Measurements from ENCODE around the gene REEP3. TPM values are rescaled to one million over a fixed set of nuclear protein-coding genes. Genes with fewer than 3 reads are reported as not detected.
A peak's percentile ranks its signal among the peaks of the same experiment; 100 is the strongest.

REEP3 gene
- total and polyA plus RNA-seq, 2 of the 8 experiments (the other 6 are each of a cell fraction or from before 2014, with no cell fraction given): 5.8 to 31.5 TPM

DNA sequence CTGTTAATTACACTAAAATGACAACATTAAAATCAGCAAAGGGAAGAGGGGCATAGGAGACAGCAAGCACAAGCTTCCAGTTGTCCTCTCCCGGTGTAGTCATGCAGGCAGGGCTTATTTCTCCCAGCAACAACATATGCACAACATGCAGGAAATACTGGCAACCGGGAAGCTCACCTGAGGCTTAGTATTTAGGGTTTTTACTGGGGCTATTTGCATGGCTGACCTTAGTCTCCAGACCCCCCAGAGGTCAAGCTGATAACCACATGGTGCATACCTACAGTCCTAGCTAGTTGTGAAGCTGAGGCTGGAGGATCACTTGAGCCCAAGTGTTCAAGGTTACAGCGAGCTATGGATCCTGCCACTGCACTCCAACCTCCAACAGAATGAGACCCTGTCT is 42.6 kb upstream of the REEP3 start:
- CTCF ChIA-PET (ENCODE audit: partially characterized antibody): interaction anchor here (0.7 to 1.9 kb wide), 4 partner anchors 14 to 35 kb away, joined by 3 to 4 read pairs (median 4); no protein-coding TSS in a partner anchor
- Histone ChIP-seq H3K79me1 (ENCODE audit: low read depth, low read length) (no peaks in the 10 kb centered on the region), H4K8ac (ENCODE audit: extremely low read depth, insufficient read depth, low read length) (no peak overlapping the region), H3K23me2 (ENCODE audit: low read depth, low read length) (peaks cover 2% of the 10 kb centered on the region; the same call in 1 of the 2 replicates), H3K56ac (replicated peaks; ENCODE audit: insufficient read length, low read depth, low read length) (no peak overlapping the region), H2BK12ac (ENCODE audit: low read depth, low read length) (no peak overlapping the region), H3K4me3 (ENCODE audit: extremely low read depth in 1 of 4, insufficient read depth in 2 of 4, low read depth in 3 of 4, low read length in 4 of 4) (no peak overlapping the region; a peak in 1 of 8 replicates), H2AFZ (ENCODE audit: low read length) (no peak overlapping the region), H3K36me3 (ENCODE audit: control insufficient read depth in 2 of 4, insufficient read depth in 4 of 4, low read length in 3 of 4) (no peaks in the 10 kb centered on the region), H3K14ac (ENCODE audit: insufficient read length) (no peak overlapping the region), H3K27ac (ENCODE audit: low read depth, low read length) (no peak overlapping the region), H4K91ac (replicated peaks; ENCODE audit: insufficient read length, low read length) (no peak overlapping the region), H2BK120ac (replicated peaks; ENCODE audit: low read depth, low read length) (no peak overlapping the region), H3K9ac (replicated peaks in 1 of 4; ENCODE audit: extremely low read depth in 1 of 4, low read depth in 3 of 4, low read length in 3 of 4) (no peak overlapping the region), H3K4ac (replicated peaks; ENCODE audit: insufficient read length, low read depth, low read length) (no peak overlapping the region), H4K20me1 (replicated peaks in 1 of 2; ENCODE audit: control insufficient read depth in 1 of 2, insufficient read depth in 2 of 2, low read length in 2 of 2) (no peaks in the 10 kb centered on the region), H2BK5ac (ENCODE audit: low read depth, low read length) (no peak overlapping the region), H3K27me3 (replicated peaks in 1 of 4; ENCODE audit: control insufficient read depth in 3 of 4, extremely low read depth in 1 of 4, insufficient read depth in 3 of 4, low read length in 3 of 4) (no peaks in the 10 kb centered on the region), H4K5ac (ENCODE audit: insufficient read length, low read depth, low read length) (no peak overlapping the region), H3K9me3 (ENCODE audit: insufficient read depth in 2 of 2, low read depth in 1 of 2, low read length in 1 of 2) (no peaks in the 10 kb centered on the region), H2BK20ac (ENCODE audit: low read length) (no peak overlapping the region), H3K4me2 (ENCODE audit: insufficient read depth in 1 of 2, low read depth in 2 of 2, low read length in 2 of 2) (peak overlapping the region; percentile 26 to 36; a peak in 2 of 4 replicates), H3K18ac (ENCODE audit: extremely low read depth, low read length) (no peak overlapping the region), H3K4me1 (replicated peaks in 1 of 4; ENCODE audit: control insufficient read depth in 3 of 4, insufficient read depth in 4 of 4, low read length in 3 of 4) (peaks cover 0 to 10% (median 5%) of the 10 kb centered on the region in 4 experiments; a peak in 5 of 7 replicates), H3K23ac (ENCODE audit: insufficient read length) (no peak overlapping the region), H3K79me2 (ENCODE audit: control insufficient read depth in 1 of 2, insufficient read depth in 2 of 2, low read length in 2 of 2) (peaks cover 0 to 93% of the 10 kb centered on the region in 2 experiments; a peak in 3 of 4 replicates), H2BK15ac (ENCODE audit: low read length) (0 out of 2 replicates have a peak overlapping the region, but pooled peaks have one; percentile 66), H2AK5ac (ENCODE audit: low read depth, low read length) (no peak overlapping the region)
- WGBS, 2 experiments (ENCODE audit: extremely low coverage in 1 of 2, insufficient coverage in 1 of 2, insufficient read length in 1 of 2, insufficient replicate concordance in 2 of 2, low coverage in 1 of 2, low lambda C conversion rate in 2 of 2, missing lambda C conversion rate in 1 of 2): 42% methylated on average over 3 of the region's 3 CpGs; no CpG with 5 or more reads in 1 of the 2 experiments
- FAIRE-seq: peak; percentile 86
- POLR2A ChIA-PET (ENCODE audit: partially characterized antibody): interaction anchor here (1.0 to 1.3 kb wide), 4 partner anchors 15 to 152 kb away, joined by 3 to 4 read pairs (median 4); no protein-coding TSS in a partner anchor
- DNase-seq (ENCODE audit: low read depth in 1 of 2, low spot score in 2 of 2): no peak
- no peak for TF ChIP-seq EP300 (IDR thresholded peaks at IDR 0.05; ENCODE audit: borderline replicate concordance in 1 of 2, low read depth in 2 of 2, low read length in 2 of 2)
- peak; percentile 30 for TF ChIP-seq NANOG (IDR thresholded peaks at IDR 0.05; ENCODE audit: insufficient read depth, low read depth, low read length, poor library complexity, severe bottlenecking)
- TF ChIP-seq RFX5 (IDR thresholded peaks at IDR 0.05; ENCODE audit: borderline replicate concordance, low read depth, low read length): no peak
- no peak for TF ChIP-seq CBX5 (IDR thresholded peaks at IDR 0.05; ENCODE audit: low read depth, low read length)
- TF ChIP-seq TAF1 (IDR thresholded peaks at IDR 0.05; ENCODE audit: low read depth, low read length): 0 out of 2 replicates have a peak, but pooled peaks have one; percentile 20
- 0 out of 2 replicates have a peak, but pooled peaks have one; percentile 11 for TF ChIP-seq YY1 (IDR thresholded peaks at IDR 0.05; ENCODE audit: low read depth, low read length)
- TF ChIP-seq, protein P1, sequence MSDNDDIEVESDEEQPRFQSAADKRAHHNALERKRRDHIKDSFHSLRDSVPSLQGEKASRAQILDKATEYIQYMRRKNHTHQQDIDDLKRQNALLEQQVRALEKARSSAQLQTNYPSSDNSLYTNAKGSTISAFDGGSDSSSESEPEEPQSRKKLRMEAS (IDR thresholded peaks at IDR 0.05): peak; percentile 33; the same call in 1 of the 2 replicates
- TF ChIP-seq TEAD4 (IDR thresholded peaks at IDR 0.05; ENCODE audit: low read depth, low read length): 0 out of 2 replicates have a peak, but pooled peaks have one; percentile 31
- 0 out of 2 replicates have a peak, but pooled peaks have one; percentile 18 for TF ChIP-seq TCF12 (IDR thresholded peaks at IDR 0.05; ENCODE audit: low read depth, low read length)
- TF ChIP-seq, protein P2, sequence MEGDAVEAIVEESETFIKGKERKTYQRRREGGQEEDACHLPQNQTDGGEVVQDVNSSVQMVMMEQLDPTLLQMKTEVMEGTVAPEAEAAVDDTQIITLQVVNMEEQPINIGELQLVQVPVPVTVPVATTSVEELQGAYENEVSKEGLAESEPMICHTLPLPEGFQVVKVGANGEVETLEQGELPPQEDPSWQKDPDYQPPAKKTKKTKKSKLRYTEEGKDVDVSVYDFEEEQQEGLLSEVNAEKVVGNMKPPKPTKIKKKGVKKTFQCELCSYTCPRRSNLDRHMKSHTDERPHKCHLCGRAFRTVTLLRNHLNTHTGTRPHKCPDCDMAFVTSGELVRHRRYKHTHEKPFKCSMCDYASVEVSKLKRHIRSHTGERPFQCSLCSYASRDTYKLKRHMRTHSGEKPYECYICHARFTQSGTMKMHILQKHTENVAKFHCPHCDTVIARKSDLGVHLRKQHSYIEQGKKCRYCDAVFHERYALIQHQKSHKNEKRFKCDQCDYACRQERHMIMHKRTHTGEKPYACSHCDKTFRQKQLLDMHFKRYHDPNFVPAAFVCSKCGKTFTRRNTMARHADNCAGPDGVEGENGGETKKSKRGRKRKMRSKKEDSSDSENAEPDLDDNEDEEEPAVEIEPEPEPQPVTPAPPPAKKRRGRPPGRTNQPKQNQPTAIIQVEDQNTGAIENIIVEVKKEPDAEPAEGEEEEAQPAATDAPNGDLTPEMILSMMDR (IDR thresholded peaks at IDR 0.05; ENCODE audit: control extremely low read depth in 1 of 3, insufficient read depth in 1 of 3, low read depth in 1 of 3, low read length in 3 of 3): peak in 1 of 3 experiments; percentile 9; a peak in 1 of 4 replicates

Measured in H1 (cell line).